K562 (cell line): Measurements from ENCODE around the gene NOX5. TPM values are rescaled to one million over a fixed set of nuclear protein-coding genes. Genes with fewer than 3 reads are reported as not detected.

Experiments used
- BCL6 ChIP-seq: fragments of 250-450 bp; sonication (Bioruptor Pico); IDR thresholded peaks from 2 replicates; pipeline ENCODE4 v1.4.0; 2020
- BRD4 ChIP-seq: fragments of 200-600 bp; sonication (generic); IDR thresholded peaks from 2 replicates; pipeline ENCODE4 v1.6.1; 2017; ENCODE audit warnings: inconsistent platforms
- CHD7 ChIP-seq: fragments of 200-600 bp; sonication (generic); IDR thresholded peaks from one replicate; pipeline ENCODE4 v1.6.1; 2012; ENCODE audit warnings: mild to moderate bottlenecking, low read depth, low read length, inconsistent platforms
- DDX20 ChIP-seq: fragments of 450-650 bp; IDR thresholded peaks from 2 replicates; pipeline ENCODE4 v1.6.1; 2016; ENCODE audit warnings: missing genetic modification characterization, low read depth, mild to moderate bottlenecking, missing compliant biosample characterization, moderate library complexity
- NCOA6 ChIP-seq: fragments of 450-650 bp; IDR thresholded peaks from 2 replicates; pipeline ENCODE4 v1.6.1; 2017; ENCODE audit warnings: mild to moderate bottlenecking
- RBM22 ChIP-seq: fragments of 200-400 bp; formaldehyde crosslinking; IDR thresholded peaks from 2 replicates; pipeline ENCODE4 v1.6.1; 2018; ENCODE audit warnings: low read length, low read depth; ENCODE audit not compliant: poor library complexity, severe bottlenecking
- SRSF3 ChIP-seq: fragments of 200-400 bp; formaldehyde crosslinking; IDR thresholded peaks from 2 replicates; pipeline ENCODE4 v1.6.1; 2016; ENCODE audit warnings: mild to moderate bottlenecking, low read length, moderate library complexity; ENCODE audit not compliant: insufficient read depth
- STAT5B ChIP-seq: fragments of 250-450 bp; sonication (Bioruptor Pico); IDR thresholded peaks from 2 replicates; pipeline ENCODE4 v1.8.0; 2021; ENCODE audit warnings: mild to moderate bottlenecking, inconsistent platforms
- TFAM ChIP-seq: fragments of 250-450 bp; sonication (Bioruptor Pico); conservative IDR thresholded peaks from 2 replicates; pipeline ENCODE4 v1.5.0; 2021; ENCODE audit warnings: mild to moderate bottlenecking, moderate library complexity
- ZBTB17 ChIP-seq: fragments of 450-650 bp; formaldehyde crosslinking; IDR thresholded peaks from 2 replicates; pipeline ENCODE4 v1.4.0; 2020; ENCODE audit warnings: mild to moderate bottlenecking
- ZNF212 ChIP-seq: fragments of 450-650 bp; formaldehyde crosslinking; IDR thresholded peaks from 2 replicates; pipeline ENCODE4 v1.4.0; 2020; ENCODE audit warnings: mild to moderate bottlenecking
- ZNF511 ChIP-seq: sonication (generic); formaldehyde crosslinking; IDR thresholded peaks from 2 replicates; pipeline ENCODE4 v1.8.0; 2022; ENCODE audit warnings: mild to moderate bottlenecking, missing genetic modification reagents
- ZNF764 ChIP-seq: fragments of 250-450 bp; sonication (Bioruptor Pico); IDR thresholded peaks from 2 replicates; pipeline ENCODE4 v1.4.0; 2020; ENCODE audit warnings: low read depth, mild to moderate bottlenecking, moderate library complexity
- polyA plus RNA-seq, 8 experiments: library from polyadenylated mRNA; depleted of rRNA in 4 of 8; stranded (reverse) in 5 of 8; unstranded in 3 of 8; fragments of >200 nt; fragmentation: Nextera tagmentation in 2 of 8; fragmentation: Illumina TruSeq in 1 of 8; extraction: Ambion mirVana in 2 of 8; extraction: Trizol in 1 of 8; gene quantifications; 2 replicates each; pipeline versions ENCODE4 v1.2.1 to v1.2.3, GENCODE V29; 2011 to 2014; ENCODE audit warnings: inconsistent platforms in 1 of 8, missing spikeins in 1 of 8
- total RNA-seq, 7 experiments: library from RNA; depleted of rRNA in 6 of 7; stranded (reverse); fragments of >200 nt in 6 of 7; fragmentation: Illumina TruSeq in 2 of 7; extraction: Trizol in 2 of 7; gene quantifications; 2 replicates each; pipeline versions ENCODE4 v1.2.1 to v1.2.3, GENCODE V29; 2011 to 2021; ENCODE audit warnings: low replicate concordance in 1 of 7
- TF ChIP-seq, protein P1 (sequence below): fragments of 450-650 bp; IDR thresholded peaks from 2 replicates; pipeline ENCODE4 v1.6.1; 2018; ENCODE audit warnings: mild to moderate bottlenecking, low read depth; ENCODE audit not compliant: partially characterized antibody

The NOX5 gene
- total and polyA plus RNA-seq, 9 of the 15 experiments (the other 6 are each of a cell fraction or from before 2014, with no cell fraction given) = 0.01 TPM; not detected in 8

DNA sequence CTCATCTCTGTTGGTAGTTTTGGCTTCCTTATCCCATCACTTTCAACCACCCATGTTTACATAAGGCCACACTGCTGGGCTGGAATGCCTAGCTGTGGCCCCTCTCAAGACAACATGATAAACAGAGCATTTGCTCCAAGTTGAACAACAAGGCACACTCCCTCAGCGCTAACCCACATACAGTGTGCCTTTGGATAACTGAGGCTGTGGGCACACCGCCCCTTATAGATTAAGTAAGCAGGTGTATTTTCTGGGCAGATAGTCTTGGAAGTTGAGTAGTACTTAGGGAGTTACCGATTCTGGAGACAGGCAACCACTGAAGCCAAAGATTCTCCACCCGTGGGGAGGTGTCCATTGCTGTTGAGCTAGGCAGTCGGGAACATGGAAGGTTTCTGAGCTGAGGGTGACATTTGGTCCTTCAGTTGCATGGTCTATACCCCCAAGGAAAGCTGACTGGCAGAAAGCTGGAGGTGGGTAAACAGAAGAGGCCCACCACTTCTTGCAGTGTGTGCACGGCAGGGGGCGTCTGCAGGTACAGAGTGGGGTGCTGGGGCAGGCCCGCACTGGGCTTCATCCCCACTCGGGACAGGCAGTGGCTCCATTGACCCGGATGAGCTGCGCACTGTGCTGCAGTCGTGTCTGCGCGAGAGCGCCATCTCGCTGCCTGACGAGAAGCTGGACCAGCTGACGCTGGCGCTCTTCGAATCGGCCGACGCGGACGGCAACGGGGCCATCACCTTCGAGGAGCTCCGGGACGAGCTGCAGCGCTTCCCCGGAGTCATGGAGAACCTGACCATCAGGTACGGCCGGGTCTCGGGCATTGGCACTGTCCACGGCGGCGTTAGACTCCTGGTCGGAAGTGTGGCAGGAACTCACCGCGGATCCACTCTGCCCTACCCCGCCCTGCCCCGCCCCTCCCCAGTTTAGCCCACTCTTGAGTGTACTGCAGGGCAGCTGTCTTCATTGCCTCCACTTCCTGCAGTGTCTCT lies 16.8 kb downstream of the NOX5 start (continued):
- TF ChIP-seq BCL6 (CRISPR knock-in tag) (no peak), STAT5B (CRISPR knock-in tag) (no peak), DDX20 (tag) (no peak), ZNF212 (CRISPR knock-in tag) (no peak), ZBTB17 (CRISPR knock-in tag) (no peak), ZNF511 (no peak), TFAM (CRISPR knock-in tag) (no peak), CHD7 (no peak), SRSF3 (no peak), BRD4 (no peak), NCOA6 (no peak), RBM22 (no peak), ZNF764 (no peak)
- TF ChIP-seq, protein P1, sequence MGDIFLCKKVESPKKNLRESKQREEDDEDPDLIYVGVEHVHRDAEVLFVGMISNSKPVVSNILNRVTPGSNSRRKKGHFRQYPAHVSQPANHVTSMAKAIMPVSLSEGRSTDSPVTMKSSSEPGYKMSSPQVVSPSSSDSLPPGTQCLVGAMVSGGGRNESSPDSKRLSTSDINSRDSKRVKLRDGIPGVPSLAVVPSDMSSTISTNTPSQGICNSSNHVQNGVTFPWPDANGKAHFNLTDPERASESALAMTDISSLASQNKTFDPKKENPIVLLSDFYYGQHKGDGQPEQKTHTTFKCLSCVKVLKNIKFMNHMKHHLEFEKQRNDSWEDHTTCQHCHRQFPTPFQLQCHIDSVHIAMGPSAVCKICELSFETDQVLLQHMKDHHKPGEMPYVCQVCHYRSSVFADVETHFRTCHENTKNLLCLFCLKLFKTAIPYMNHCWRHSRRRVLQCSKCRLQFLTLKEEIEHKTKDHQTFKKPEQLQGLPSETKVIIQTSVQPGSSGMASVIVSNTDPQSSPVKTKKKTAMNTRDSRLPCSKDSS = no peak
